ENCODE data around the gene LAMB1. TPM values are rescaled to one million over a fixed set of nuclear protein-coding genes. Genes with fewer than 3 reads are reported as not detected.

LAMB1 gene
- total RNA-seq, 1 experiment from 2014 or later = 169 TPM

DNA sequence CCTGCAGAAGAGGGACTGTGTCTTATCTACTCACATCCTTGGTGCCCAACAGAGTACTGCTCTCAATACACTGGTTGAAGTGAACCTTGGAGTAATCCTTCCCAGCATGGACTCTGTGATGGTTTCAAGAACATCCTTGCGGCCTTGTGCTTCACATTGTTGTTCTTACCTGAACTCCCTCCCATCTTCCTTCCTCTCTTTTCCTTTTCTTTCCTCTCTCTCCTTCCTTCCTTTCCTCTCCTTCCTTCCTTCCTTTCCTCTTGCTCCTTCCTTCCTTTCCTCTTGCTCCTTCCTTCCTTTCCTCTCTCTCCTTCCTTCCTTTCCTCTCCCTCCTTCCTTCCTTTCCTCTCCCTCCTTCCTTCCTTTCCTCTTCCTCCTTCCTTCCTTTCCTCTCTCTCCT, 26.3 kb downstream of the LAMB1 start:
- Histone ChIP-seq H3K27ac (ENCODE audit: low read depth, low read length, poor library complexity, severe bottlenecking) (no peak overlapping the region), H3K4me1 (ENCODE audit: insufficient read depth, low read length, poor library complexity, severe bottlenecking) (peaks cover 21% of the 10 kb centered on the region), H3K4me3 (ENCODE audit: low read depth, low read length, poor library complexity, severe bottlenecking) (no peak overlapping the region), H3K27me3 (replicated peaks; ENCODE audit: insufficient read depth, low read depth, low read length, poor library complexity) (no peaks in the 10 kb centered on the region), H3K36me3 (ENCODE audit: insufficient read depth, low read length, poor library complexity, severe bottlenecking) (peaks cover 85% of the 10 kb centered on the region), H3K9me3 (ENCODE audit: low read depth, low read length, poor library complexity, severe bottlenecking) (no peaks in the 10 kb centered on the region)
- DNase-seq (ENCODE audit: low spot score) = no peak
- ChIA-PET POLR2A (ENCODE audit: low non-redundant PET) (no interaction called here), CTCF (no interaction called here)
- no TSS peak for BruUV-seq (replicated peaks)
- TF ChIP-seq, protein P1, sequence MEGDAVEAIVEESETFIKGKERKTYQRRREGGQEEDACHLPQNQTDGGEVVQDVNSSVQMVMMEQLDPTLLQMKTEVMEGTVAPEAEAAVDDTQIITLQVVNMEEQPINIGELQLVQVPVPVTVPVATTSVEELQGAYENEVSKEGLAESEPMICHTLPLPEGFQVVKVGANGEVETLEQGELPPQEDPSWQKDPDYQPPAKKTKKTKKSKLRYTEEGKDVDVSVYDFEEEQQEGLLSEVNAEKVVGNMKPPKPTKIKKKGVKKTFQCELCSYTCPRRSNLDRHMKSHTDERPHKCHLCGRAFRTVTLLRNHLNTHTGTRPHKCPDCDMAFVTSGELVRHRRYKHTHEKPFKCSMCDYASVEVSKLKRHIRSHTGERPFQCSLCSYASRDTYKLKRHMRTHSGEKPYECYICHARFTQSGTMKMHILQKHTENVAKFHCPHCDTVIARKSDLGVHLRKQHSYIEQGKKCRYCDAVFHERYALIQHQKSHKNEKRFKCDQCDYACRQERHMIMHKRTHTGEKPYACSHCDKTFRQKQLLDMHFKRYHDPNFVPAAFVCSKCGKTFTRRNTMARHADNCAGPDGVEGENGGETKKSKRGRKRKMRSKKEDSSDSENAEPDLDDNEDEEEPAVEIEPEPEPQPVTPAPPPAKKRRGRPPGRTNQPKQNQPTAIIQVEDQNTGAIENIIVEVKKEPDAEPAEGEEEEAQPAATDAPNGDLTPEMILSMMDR (conservative IDR thresholded peaks at IDR 0.05; ENCODE audit: low read depth, low read length) = no peak
- no peak for TF ChIP-seq EZH2 (IDR thresholded peaks at IDR 0.05; ENCODE audit: borderline replicate concordance, low read depth, low read length, poor library complexity, severe bottlenecking)
- intact Hi-C loops (cut with micrococcal nuclease; ENCODE audit: unreplicated experiment) = no loop called here

DNA sequence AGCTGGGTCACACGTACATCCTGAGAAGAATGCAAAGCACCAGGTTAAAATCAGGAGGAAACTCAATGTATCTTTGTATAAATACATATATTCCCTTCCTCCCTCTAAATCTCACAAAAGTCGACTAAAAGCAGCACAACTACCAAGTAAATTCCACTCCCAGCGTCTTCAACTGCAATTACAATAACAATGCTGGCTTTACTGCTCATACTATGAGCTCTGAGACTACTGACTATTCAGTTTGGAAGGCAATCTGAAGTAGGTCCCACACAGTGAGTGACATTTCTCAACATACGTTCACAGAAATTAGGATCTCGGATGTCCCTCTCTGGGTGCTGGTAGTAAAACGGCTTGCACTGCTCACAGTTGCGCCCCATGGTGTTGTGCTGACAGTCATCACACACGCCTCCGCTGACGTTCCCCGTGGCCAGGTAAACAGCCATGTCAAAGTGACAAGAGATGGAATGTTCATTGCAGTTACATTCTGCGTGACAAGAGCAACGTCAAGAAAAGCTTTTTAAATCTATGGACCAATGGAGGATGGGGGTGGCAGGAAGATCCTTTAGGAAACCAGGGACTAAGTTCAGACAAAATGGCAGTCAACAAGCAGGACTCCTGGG, 27.5 kb downstream of the LAMB1 start:
- no peak for DNase-seq (ENCODE audit: low spot score)
- no peaks in the 10 kb centered on the region for H3K9me3 ChIP-seq (ENCODE audit: low read depth, low read length, poor library complexity, severe bottlenecking)
- peaks cover 76% of the 10 kb centered on the region for H3K36me3 ChIP-seq (ENCODE audit: insufficient read depth, low read length, poor library complexity, severe bottlenecking)
- no peak overlapping the region for H3K27ac ChIP-seq (ENCODE audit: low read depth, low read length, poor library complexity, severe bottlenecking)
- H3K27me3 ChIP-seq (replicated peaks; ENCODE audit: insufficient read depth, low read depth, low read length, poor library complexity) = no peaks in the 10 kb centered on the region
- TF ChIP-seq EZH2 (IDR thresholded peaks at IDR 0.05; ENCODE audit: borderline replicate concordance, low read depth, low read length, poor library complexity, severe bottlenecking) = no peak
- BruUV-seq (replicated peaks) = no TSS peak
- peaks cover 24% of the 10 kb centered on the region for H3K4me1 ChIP-seq (ENCODE audit: insufficient read depth, low read length, poor library complexity, severe bottlenecking)
- no peak overlapping the region for H3K4me3 ChIP-seq (ENCODE audit: low read depth, low read length, poor library complexity, severe bottlenecking)
- CTCF ChIA-PET = no interaction called here
- POLR2A ChIA-PET (ENCODE audit: low non-redundant PET) = no interaction called here
- intact Hi-C loops (cut with micrococcal nuclease; ENCODE audit: unreplicated experiment) = no loop called here

DNA sequence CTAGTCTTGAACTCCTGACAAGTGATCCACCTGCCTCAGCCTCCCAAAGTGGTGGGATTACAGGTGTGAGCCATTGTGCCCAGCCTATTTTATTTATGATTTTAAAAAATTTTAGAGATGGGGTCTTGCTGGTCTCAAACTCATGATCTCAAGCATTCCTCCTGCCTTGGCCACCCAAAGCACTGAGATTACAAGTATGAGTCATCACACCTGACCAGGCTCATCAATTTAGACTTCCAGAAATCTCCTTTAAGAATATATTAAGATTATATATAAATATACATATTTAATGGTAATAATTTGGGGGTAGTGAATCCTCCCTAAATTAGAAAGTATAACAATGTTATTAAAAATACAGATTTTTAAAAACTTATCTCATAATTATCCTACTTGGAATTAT, 29.1 kb downstream of the LAMB1 start:
- H3K27me3 ChIP-seq (replicated peaks; ENCODE audit: insufficient read depth, low read depth, low read length, poor library complexity) = no peaks in the 10 kb centered on the region
- H3K36me3 ChIP-seq (ENCODE audit: insufficient read depth, low read length, poor library complexity, severe bottlenecking) = peaks cover 68% of the 10 kb centered on the region
- no peak for DNase-seq (ENCODE audit: low spot score)
- no peak overlapping the region for H3K27ac ChIP-seq (ENCODE audit: low read depth, low read length, poor library complexity, severe bottlenecking)
- intact Hi-C loops (cut with micrococcal nuclease; ENCODE audit: unreplicated experiment) = no loop called here
- H3K4me3 ChIP-seq (ENCODE audit: low read depth, low read length, poor library complexity, severe bottlenecking) = no peak overlapping the region
- no peak for TF ChIP-seq EZH2 (IDR thresholded peaks at IDR 0.05; ENCODE audit: borderline replicate concordance, low read depth, low read length, poor library complexity, severe bottlenecking)
- TF ChIP-seq, protein P1 (conservative IDR thresholded peaks at IDR 0.05; ENCODE audit: low read depth, low read length) = no peak
- no peaks in the 10 kb centered on the region for H3K9me3 ChIP-seq (ENCODE audit: low read depth, low read length, poor library complexity, severe bottlenecking)
- H3K4me1 ChIP-seq (ENCODE audit: insufficient read depth, low read length, poor library complexity, severe bottlenecking) = peaks cover 24% of the 10 kb centered on the region
- ChIA-PET POLR2A (ENCODE audit: low non-redundant PET) (interaction anchor here (0.6 kb wide), 1 partner anchor 1018 kb away, joined by 12 read pairs; no protein-coding TSS in a partner anchor), CTCF (no interaction called here)
- no TSS peak for BruUV-seq (replicated peaks)

DNA sequence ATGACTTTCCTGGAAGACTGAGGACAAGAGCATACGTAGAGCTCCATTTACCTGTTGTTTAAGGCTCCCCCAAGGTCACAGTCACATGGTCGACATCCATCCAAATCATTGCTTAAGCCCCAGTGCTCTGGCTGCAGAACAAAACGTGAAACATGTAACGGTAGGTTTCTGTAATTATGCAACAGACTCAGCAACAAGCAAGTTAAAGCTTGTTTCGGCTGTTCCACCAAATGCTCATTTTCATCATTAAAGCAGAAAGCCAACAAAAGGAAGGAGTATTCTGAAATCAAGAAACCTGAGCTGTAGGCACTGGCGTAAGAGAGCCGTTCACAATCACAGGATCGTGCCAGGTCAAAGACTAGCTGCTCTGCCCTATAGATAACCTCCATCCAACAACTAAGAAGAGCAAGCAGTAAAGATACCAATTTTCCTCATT, 30.0 kb downstream of the LAMB1 start:
- peaks cover 24% of the 10 kb centered on the region for H3K4me1 ChIP-seq (ENCODE audit: insufficient read depth, low read length, poor library complexity, severe bottlenecking)
- no peaks in the 10 kb centered on the region for H3K27me3 ChIP-seq (replicated peaks; ENCODE audit: insufficient read depth, low read depth, low read length, poor library complexity)
- no peak overlapping the region for H3K4me3 ChIP-seq (ENCODE audit: low read depth, low read length, poor library complexity, severe bottlenecking)
- H3K27ac ChIP-seq (ENCODE audit: low read depth, low read length, poor library complexity, severe bottlenecking) = peak overlapping the region; percentile 78
- TF ChIP-seq, protein P1 (conservative IDR thresholded peaks at IDR 0.05; ENCODE audit: low read depth, low read length) = no peak
- TF ChIP-seq EZH2 (IDR thresholded peaks at IDR 0.05; ENCODE audit: borderline replicate concordance, low read depth, low read length, poor library complexity, severe bottlenecking) = no peak
- H3K36me3 ChIP-seq (ENCODE audit: insufficient read depth, low read length, poor library complexity, severe bottlenecking) = peaks cover 68% of the 10 kb centered on the region
- BruUV-seq (replicated peaks) = no TSS peak
- intact Hi-C loops (cut with micrococcal nuclease; ENCODE audit: unreplicated experiment) = no loop called here
- ChIA-PET CTCF (no interaction called here), POLR2A (ENCODE audit: low non-redundant PET) (no interaction called here)
- no peak for DNase-seq (ENCODE audit: low spot score)
- H3K9me3 ChIP-seq (ENCODE audit: low read depth, low read length, poor library complexity, severe bottlenecking) = no peaks in the 10 kb centered on the region
